ENCODE measurements around the gene PRORP. TPM values are rescaled to one million over a fixed set of nuclear protein-coding genes. Genes with fewer than 3 reads are reported as not detected.

PRORP gene
- total RNA-seq, 3 donors from 2014 or later = 12.0 to 41.6 (median 25.2) TPM

DNA sequence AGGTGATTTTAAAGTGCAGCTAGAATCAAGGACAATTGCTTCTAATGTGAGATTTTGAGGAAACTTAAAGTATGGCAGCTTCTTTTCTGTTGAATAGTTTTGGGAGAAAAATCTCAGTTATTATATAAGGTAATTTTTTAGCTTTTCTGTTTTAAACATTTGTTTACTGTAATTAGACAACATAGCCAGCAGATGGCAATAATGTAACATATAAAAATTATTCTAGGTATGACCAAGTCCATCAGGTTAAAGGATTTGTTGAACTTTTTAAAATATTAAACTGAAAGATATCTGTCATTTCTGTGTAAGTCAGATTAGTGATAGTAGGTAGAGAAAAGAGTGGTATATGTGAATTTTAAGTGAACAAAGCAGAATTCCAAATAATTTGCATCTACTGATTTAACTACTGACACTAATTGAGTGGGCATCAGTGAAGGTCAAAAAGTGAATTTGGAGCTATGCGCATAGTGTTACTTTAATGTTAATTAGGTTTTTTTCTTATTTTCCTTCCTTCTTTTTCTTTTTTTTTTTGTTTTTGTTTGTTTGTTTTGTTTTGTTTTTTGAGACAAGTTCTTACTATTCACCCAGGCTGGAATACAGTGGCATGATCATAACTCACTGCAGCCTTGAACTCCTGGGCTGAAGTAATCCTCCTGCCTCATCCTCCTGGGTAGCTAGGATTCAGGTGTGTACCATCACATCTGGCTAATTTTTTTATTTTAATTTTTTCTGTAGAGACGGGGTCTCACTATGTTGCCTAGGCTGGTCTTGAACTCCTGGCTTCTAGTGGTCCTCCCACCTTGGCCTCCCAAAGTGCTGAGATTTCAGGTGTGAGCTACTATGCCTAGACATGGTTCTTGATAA is 18.6 kb downstream of the PRORP start:
- no peak for TF ChIP-seq POLR2AphosphoS5 (IDR thresholded peaks at IDR 0.05)
- TF ChIP-seq, protein P1, sequence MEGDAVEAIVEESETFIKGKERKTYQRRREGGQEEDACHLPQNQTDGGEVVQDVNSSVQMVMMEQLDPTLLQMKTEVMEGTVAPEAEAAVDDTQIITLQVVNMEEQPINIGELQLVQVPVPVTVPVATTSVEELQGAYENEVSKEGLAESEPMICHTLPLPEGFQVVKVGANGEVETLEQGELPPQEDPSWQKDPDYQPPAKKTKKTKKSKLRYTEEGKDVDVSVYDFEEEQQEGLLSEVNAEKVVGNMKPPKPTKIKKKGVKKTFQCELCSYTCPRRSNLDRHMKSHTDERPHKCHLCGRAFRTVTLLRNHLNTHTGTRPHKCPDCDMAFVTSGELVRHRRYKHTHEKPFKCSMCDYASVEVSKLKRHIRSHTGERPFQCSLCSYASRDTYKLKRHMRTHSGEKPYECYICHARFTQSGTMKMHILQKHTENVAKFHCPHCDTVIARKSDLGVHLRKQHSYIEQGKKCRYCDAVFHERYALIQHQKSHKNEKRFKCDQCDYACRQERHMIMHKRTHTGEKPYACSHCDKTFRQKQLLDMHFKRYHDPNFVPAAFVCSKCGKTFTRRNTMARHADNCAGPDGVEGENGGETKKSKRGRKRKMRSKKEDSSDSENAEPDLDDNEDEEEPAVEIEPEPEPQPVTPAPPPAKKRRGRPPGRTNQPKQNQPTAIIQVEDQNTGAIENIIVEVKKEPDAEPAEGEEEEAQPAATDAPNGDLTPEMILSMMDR (IDR thresholded peaks at IDR 0.05) = peak in 1 of 3 donors; percentile 36
- Histone ChIP-seq H3K36me3 (no peaks in the 10 kb centered on the region), H3K27ac (no peak overlapping the region), H3K9me3 (no peaks in the 10 kb centered on the region), H3K27me3 (no peaks in the 10 kb centered on the region), H3K4me3 (no peak overlapping the region), H3K4me1 (no peaks in the 10 kb centered on the region)
- DNase-seq (ENCODE audit: low spot score in 2 of 2) = no peak
- intact Hi-C loops (cut with DNase I; ENCODE audit: low total_unique reads) = loop anchor here (2.0 kb wide), 1 partner anchor 270 kb away; no protein-coding TSS in a partner anchor

DNA sequence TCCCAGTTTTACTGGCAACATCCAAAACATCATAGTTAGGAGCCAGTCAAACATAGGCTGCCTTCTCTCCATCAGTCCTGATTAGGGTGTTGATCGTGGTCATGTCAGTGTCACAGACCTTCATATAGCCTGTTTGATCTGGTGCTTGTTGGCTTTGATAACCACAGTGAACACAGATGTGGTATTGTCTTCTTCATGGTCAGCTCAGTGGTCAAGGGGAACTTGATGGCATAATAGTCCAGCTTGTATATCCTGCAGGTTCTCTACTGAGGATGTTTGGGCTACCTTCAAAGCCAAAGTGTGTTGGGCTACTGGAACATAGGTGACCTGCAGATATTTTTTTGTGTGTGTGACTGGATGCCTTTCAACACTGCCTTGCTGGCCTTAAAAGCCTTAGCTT is 21.7 kb downstream of the PRORP start:
- intact Hi-C loops (cut with DNase I; ENCODE audit: low total_unique reads) = no loop called here
- no peaks in the 10 kb centered on the region for H3K27me3 ChIP-seq
- TF ChIP-seq, protein P1 (IDR thresholded peaks at IDR 0.05) = no peak
- TF ChIP-seq POLR2AphosphoS5 (IDR thresholded peaks at IDR 0.05) (no peak), POLR2A (IDR thresholded peaks at IDR 0.05) (no peak)
- no peaks in the 10 kb centered on the region for H3K36me3 ChIP-seq
- no peaks in the 10 kb centered on the region for H3K4me1 ChIP-seq
- DNase-seq (ENCODE audit: low spot score in 2 of 2) = no peak
- no peak overlapping the region for H3K4me3 ChIP-seq
- no peaks in the 10 kb centered on the region for H3K9me3 ChIP-seq
- no peak overlapping the region for H3K27ac ChIP-seq

DNA sequence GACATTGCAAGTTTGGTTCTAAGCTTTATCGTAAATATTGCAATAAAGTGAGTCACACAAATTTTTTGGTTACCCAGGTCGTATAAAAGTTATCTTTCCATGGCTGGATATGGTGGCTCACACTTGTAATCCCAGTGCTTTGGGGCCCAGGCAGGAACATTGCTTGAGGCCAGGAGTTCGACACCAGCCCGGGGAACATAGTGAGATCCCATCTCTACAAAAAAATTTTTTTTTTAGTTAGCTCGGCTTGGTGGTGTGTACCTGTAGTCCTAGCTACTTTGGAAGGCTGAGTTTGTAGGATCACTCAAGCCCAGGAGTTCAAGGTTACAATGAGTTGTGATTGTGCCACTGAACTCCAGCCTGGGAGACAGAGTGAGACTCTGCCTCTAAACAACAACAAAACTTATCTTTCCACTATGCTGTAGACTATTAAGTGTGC is 24.4 kb downstream of the PRORP start:
- H3K36me3 ChIP-seq = no peaks in the 10 kb centered on the region
- H3K27me3 ChIP-seq = no peaks in the 10 kb centered on the region
- no peak for DNase-seq (ENCODE audit: low spot score in 2 of 2)
- H3K27ac ChIP-seq = no peak overlapping the region
- H3K4me1 ChIP-seq = no peaks in the 10 kb centered on the region
- TF ChIP-seq POLR2A (IDR thresholded peaks at IDR 0.05) (no peak), POLR2AphosphoS5 (IDR thresholded peaks at IDR 0.05) (no peak)
- intact Hi-C loops (cut with DNase I; ENCODE audit: low total_unique reads) = no loop called here
- H3K9me3 ChIP-seq = no peaks in the 10 kb centered on the region
- H3K4me3 ChIP-seq = no peak overlapping the region

DNA sequence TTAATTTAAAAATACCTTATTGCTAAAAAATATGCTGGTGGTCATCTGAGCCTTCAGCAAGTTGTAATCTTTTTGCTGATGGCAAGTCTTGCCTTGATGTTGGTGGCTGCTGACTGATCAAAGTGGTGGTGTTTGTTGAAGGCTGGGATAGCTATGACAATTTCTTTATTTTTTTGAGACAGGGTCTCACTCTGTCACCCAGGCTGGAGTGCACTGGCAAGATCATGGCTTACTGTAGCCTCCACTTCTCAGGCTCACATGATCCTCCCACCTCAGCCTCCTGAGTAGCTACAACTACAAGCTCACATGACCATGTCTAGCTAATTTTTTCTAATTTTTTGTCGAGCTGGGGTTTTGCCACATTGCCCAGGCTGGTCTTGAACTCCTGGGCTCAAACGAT is 24.8 kb downstream of the PRORP start:
- no peak overlapping the region for H3K4me3 ChIP-seq
- H3K27ac ChIP-seq = no peak overlapping the region
- TF ChIP-seq POLR2A (IDR thresholded peaks at IDR 0.05) (no peak), POLR2AphosphoS5 (IDR thresholded peaks at IDR 0.05) (no peak)
- TF ChIP-seq, protein P1 (IDR thresholded peaks at IDR 0.05) = no peak
- H3K9me3 ChIP-seq = no peaks in the 10 kb centered on the region
- H3K36me3 ChIP-seq = no peaks in the 10 kb centered on the region
- no peaks in the 10 kb centered on the region for H3K4me1 ChIP-seq
- no peaks in the 10 kb centered on the region for H3K27me3 ChIP-seq
- DNase-seq (ENCODE audit: low spot score in 2 of 2) = no peak
- intact Hi-C loops (cut with DNase I; ENCODE audit: low total_unique reads) = no loop called here

DNA sequence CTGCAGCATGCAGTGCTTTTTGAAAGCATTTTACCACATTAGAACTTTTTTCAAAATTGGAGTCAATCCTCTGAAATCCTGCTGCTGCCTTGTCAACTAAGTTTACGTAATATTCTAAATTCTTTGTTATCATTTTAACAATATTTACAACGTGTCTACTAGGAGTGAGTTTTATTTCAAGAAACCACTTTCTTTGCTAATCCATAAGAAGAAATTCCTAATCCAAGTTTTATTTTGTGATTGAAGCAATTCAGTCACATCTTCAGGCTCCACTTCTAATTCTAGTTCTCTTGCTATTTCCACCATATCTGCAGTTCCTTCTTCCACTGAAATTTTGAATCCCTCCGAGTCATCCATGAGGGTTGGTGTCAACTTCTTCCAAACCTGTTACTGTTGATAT is 25.4 kb downstream of the PRORP start:
- DNase-seq (ENCODE audit: low spot score in 2 of 2) = no peak
- no peaks in the 10 kb centered on the region for H3K4me1 ChIP-seq
- no peaks in the 10 kb centered on the region for H3K27me3 ChIP-seq
- no peak overlapping the region for H3K4me3 ChIP-seq
- TF ChIP-seq, protein P1 (IDR thresholded peaks at IDR 0.05) = no peak
- TF ChIP-seq POLR2AphosphoS5 (IDR thresholded peaks at IDR 0.05) (no peak), POLR2A (IDR thresholded peaks at IDR 0.05) (no peak)
- no peaks in the 10 kb centered on the region for H3K9me3 ChIP-seq
- no peaks in the 10 kb centered on the region for H3K36me3 ChIP-seq
- intact Hi-C loops (cut with DNase I; ENCODE audit: low total_unique reads) = no loop called here
- H3K27ac ChIP-seq = no peak overlapping the region

Data from breast epithelium (tissue), 4 donors.